Liver (tissue), 9 donors: ENCODE measurements around the gene PPFIA2. TPM values are rescaled to one million over a fixed set of nuclear protein-coding genes. Genes with fewer than 3 reads are reported as not detected.

Experiments used
- DNase-seq: peaks from one replicate; pipeline ENCODE4 v3.0.0-alpha.2; 2017; ENCODE audit warnings: low spot score
- H3K27ac ChIP-seq, 2 donors: one replicate each; pipeline ENCODE4 v1.7.0; 2013; ENCODE audit warnings: inconsistent platforms in 2 of 2, low read length in 2 of 2, control low read depth in 1 of 2, low read depth in 1 of 2, mild to moderate bottlenecking in 1 of 2
- H3K27me3 ChIP-seq, 4 donors: one replicate each; pipeline versions ENCODE4 v1.6.1 to v1.7.0; 2013; ENCODE audit warnings: low read length in 3 of 4, inconsistent platforms in 1 of 4, mild to moderate bottlenecking in 1 of 4, moderate library complexity in 1 of 4; ENCODE audit not compliant: control insufficient read depth in 4 of 4, insufficient read depth in 4 of 4
- H3K36me3 ChIP-seq, 4 donors: one replicate each; pipeline versions ENCODE4 v1.6.1 to v1.7.0; 2013; ENCODE audit warnings: low read length in 3 of 4, mild to moderate bottlenecking in 3 of 4, low read depth in 1 of 4, moderate library complexity in 1 of 4; ENCODE audit not compliant: control insufficient read depth in 4 of 4, insufficient read depth in 3 of 4
- H3K4me1 ChIP-seq, 4 donors: one replicate each; pipeline versions ENCODE4 v1.6.1 to v1.7.0; 2013; ENCODE audit warnings: low read length in 3 of 4, mild to moderate bottlenecking in 3 of 4, moderate library complexity in 1 of 4; ENCODE audit not compliant: control insufficient read depth in 4 of 4, insufficient read depth in 4 of 4
- H3K4me3 ChIP-seq, 3 donors: one replicate each; pipeline versions ENCODE4 v1.6.1 to v1.7.0; 2013; ENCODE audit warnings: low read length in 3 of 3, control low read depth in 1 of 3, low read depth in 1 of 3, mild to moderate bottlenecking in 1 of 3
- H3K9ac ChIP-seq, 2 donors: one replicate each; pipeline ENCODE4 v1.7.0; 2013; ENCODE audit warnings: low read length in 2 of 2, mild to moderate bottlenecking in 2 of 2, moderate library complexity in 2 of 2, control low read depth in 1 of 2, low read depth in 1 of 2
- H3K9me3 ChIP-seq, 4 donors: one replicate each; pipeline versions ENCODE4 v1.6.1 to v1.7.0; 2013; ENCODE audit warnings: low read length in 3 of 4; ENCODE audit not compliant: control insufficient read depth in 4 of 4
- ATF3 ChIP-seq: IDR thresholded peaks from 2 replicates; pipeline ENCODE4 v1.6.1; 2016; ENCODE audit warnings: antibody characterized with exemption
- CTCF ChIP-seq: fragments of 150-350 bp; IDR thresholded peaks from 2 replicates; pipeline ENCODE4 v1.5.1; 2017; ENCODE audit warnings: improper control_type of control experiment, low read depth, low read length; ENCODE audit not compliant: missing input control
- EGR1 ChIP-seq, 2 donors: IDR thresholded peaks; 2 replicates each; pipeline ENCODE4 v1.6.1; 2016 to 2018; ENCODE audit warnings: antibody characterized with exemption in 2 of 2, low read depth in 2 of 2
- FOXA1 ChIP-seq: IDR thresholded peaks from 2 replicates; pipeline ENCODE4 v1.6.1; 2016; ENCODE audit warnings: antibody characterized with exemption
- FOXA2 ChIP-seq: IDR thresholded peaks from 2 replicates; pipeline ENCODE4 v1.6.1; 2016; ENCODE audit warnings: antibody characterized with exemption
- GABPA ChIP-seq, 2 donors: IDR thresholded peaks in 1 of 2; conservative IDR thresholded peaks in 1 of 2; 2 replicates each; pipeline ENCODE4 v1.6.1; 2016; ENCODE audit warnings: antibody characterized with exemption in 2 of 2, mild to moderate bottlenecking in 1 of 2, moderate library complexity in 1 of 2
- HNF4A ChIP-seq, 2 donors: conservative IDR thresholded peaks; 2 replicates each; pipeline ENCODE4 v1.6.1; 2016; ENCODE audit warnings: antibody characterized with exemption in 2 of 2, mild to moderate bottlenecking in 2 of 2
- HNF4G ChIP-seq: IDR thresholded peaks from 2 replicates; pipeline ENCODE4 v1.6.1; 2016; ENCODE audit warnings: antibody characterized with exemption
- JUND ChIP-seq, 2 donors: IDR thresholded peaks; 2 replicates each; pipeline ENCODE4 v1.6.1; 2016; ENCODE audit warnings: antibody characterized with exemption in 2 of 2
- MAX ChIP-seq: IDR thresholded peaks from 2 replicates; pipeline ENCODE4 v1.6.1; 2016; ENCODE audit warnings: antibody characterized with exemption
- NR2F2 ChIP-seq: IDR thresholded peaks from 2 replicates; pipeline ENCODE4 v1.6.1; 2016; ENCODE audit warnings: antibody characterized with exemption
- RAD21 ChIP-seq, 2 donors: IDR thresholded peaks; 2 replicates each; pipeline ENCODE4 v1.6.1; 2016; ENCODE audit warnings: antibody characterized with exemption in 2 of 2, mild to moderate bottlenecking in 2 of 2
- RXRA ChIP-seq, 2 donors: IDR thresholded peaks; 2 replicates each; pipeline ENCODE4 v1.6.1; 2017 to 2018; ENCODE audit warnings: antibody characterized with exemption in 2 of 2, mild to moderate bottlenecking in 1 of 2
- SP1 ChIP-seq: IDR thresholded peaks from 2 replicates; pipeline ENCODE4 v1.6.1; 2018; ENCODE audit warnings: antibody characterized with exemption, mild to moderate bottlenecking
- TAF1 ChIP-seq: conservative IDR thresholded peaks from 2 replicates; pipeline ENCODE4 v1.6.1; 2016; ENCODE audit warnings: antibody characterized with exemption, mild to moderate bottlenecking
- YY1 ChIP-seq: IDR thresholded peaks from 2 replicates; pipeline ENCODE4 v1.6.1; 2016; ENCODE audit warnings: antibody characterized with exemption, mild to moderate bottlenecking
- ZBTB33 ChIP-seq: IDR thresholded peaks from 2 replicates; pipeline ENCODE4 v1.6.1; 2016; ENCODE audit warnings: antibody characterized with exemption
- WGBS: extraction: QIAGEN DNeasy Blood & Tissue Kit; methylation state at CpG from one replicate; pipeline ENCODE4 v1.1.7; 2013; 5-methylcytosine and 5-hydroxymethylcytosine counted together
- polyA plus RNA-seq, 2 donors: library from polyadenylated mRNA; stranded (reverse) in 1 of 2; unstranded in 1 of 2; fragments of 200-250 nt in 1 of 2; fragments of >200 nt in 1 of 2; fragmentation: Nextera tagmentation in 1 of 2; extraction: Ambion mirVana in 1 of 2; gene quantifications; one replicate each; pipeline versions ENCODE4 v1.2.1 to v1.2.3, GENCODE V29; 2013 to 2015
- total RNA-seq, 2 donors: library from RNA; depleted of rRNA; stranded (reverse); fragments of >200 nt; gene quantifications; one replicate each; pipeline ENCODE4 v1.2.3, GENCODE V29; 2014
- donor health status: healthy.
- donor health status: healthy.
- donor health status: healthy.
- donor health status: healthy.
- donor health status: healthy.

PPFIA2 gene
- total and polyA plus RNA-seq, 4 donors = 0.05 to 0.50 (median 0.22) TPM; not detected in 1

- TF ChIP-seq CTCF = no peak
- no peak for TF ChIP-seq RXRA (IDR thresholded peaks at IDR 0.05)
- no peak for TF ChIP-seq HNF4A (conservative IDR thresholded peaks at IDR 0.05)
Observed at GRCh38 chr12:81327425-81327824, 431.7 kb downstream of the PPFIA2 start (continued).

- TF ChIP-seq ZBTB33 = no peak
- TF ChIP-seq JUND (IDR thresholded peaks at IDR 0.05) = no peak
- TF ChIP-seq EGR1 (IDR thresholded peaks at IDR 0.05; ENCODE audit: low read depth in 2 of 2) = no peak
- no peak for TF ChIP-seq SP1
- TF ChIP-seq RAD21 (IDR thresholded peaks at IDR 0.05) = no peak
- TF ChIP-seq RXRA (IDR thresholded peaks at IDR 0.05) = no peak
- TF ChIP-seq YY1 = no peak
- TF ChIP-seq TAF1 = no peak
- no peaks in the 10 kb centered on the region for H3K9me3 ChIP-seq
- H3K9ac ChIP-seq = no peak overlapping the region
- no peaks in the 10 kb centered on the region for H3K4me1 ChIP-seq
- no peaks in the 10 kb centered on the region for H3K36me3 ChIP-seq
- DNase-seq = no peak
- no peaks in the 10 kb centered on the region for H3K27me3 ChIP-seq
- H3K4me3 ChIP-seq = no peak overlapping the region
- no peak overlapping the region for H3K27ac ChIP-seq
Observed at GRCh38 chr12:81325086-81325485, 434.1 kb downstream of the PPFIA2 start.

GRCh38 chr12:81314903-81315531 is 444.1 kb downstream of the PPFIA2 start:
- H3K9me3 ChIP-seq = no peaks in the 10 kb centered on the region
- H3K27ac ChIP-seq = no peak overlapping the region
- H3K9ac ChIP-seq = no peak overlapping the region
- WGBS = 62% methylated on average over 2 of the region's 2 CpGs
- no peaks in the 10 kb centered on the region for H3K4me1 ChIP-seq
- DNase-seq = no peak
- no peaks in the 10 kb centered on the region for H3K36me3 ChIP-seq
- no peak overlapping the region for H3K4me3 ChIP-seq
- no peaks in the 10 kb centered on the region for H3K27me3 ChIP-seq
- TF ChIP-seq FOXA1 (no peak), ZBTB33 (no peak), TAF1 (no peak), EGR1 (IDR thresholded peaks at IDR 0.05; ENCODE audit: low read depth in 2 of 2) (no peak), FOXA2 (no peak), JUND (IDR thresholded peaks at IDR 0.05) (no peak), RAD21 (IDR thresholded peaks at IDR 0.05) (no peak), MAX (no peak), YY1 (no peak), HNF4A (conservative IDR thresholded peaks at IDR 0.05) (no peak), HNF4G (no peak), SP1 (no peak), NR2F2 (no peak), CTCF (no peak), RXRA (IDR thresholded peaks at IDR 0.05) (no peak), GABPA (IDR thresholded peaks at IDR 0.05 in 1 of 2, conservative IDR thresholded peaks at IDR 0.05 in 1 of 2) (no peak), ATF3 (no peak)
